HG02852 (cell line): ENCODE results near the gene APOBEC3F.
"Not testable (repeated sequence)": the region's sequence is repeated elsewhere in the genome, so short reads cannot be mapped to it uniquely, and the experiment has no call there.

ENCODE experiments used
- ATAC-seq: cut with Tn5 transposase; IDR thresholded peaks from one replicate; pipeline ENCODE4 v1.9.1; 2021; ENCODE audit warnings: mild to moderate bottlenecking, moderate library complexity; ENCODE audit not compliant: unreplicated experiment

Gene APOBEC3F

DNA sequence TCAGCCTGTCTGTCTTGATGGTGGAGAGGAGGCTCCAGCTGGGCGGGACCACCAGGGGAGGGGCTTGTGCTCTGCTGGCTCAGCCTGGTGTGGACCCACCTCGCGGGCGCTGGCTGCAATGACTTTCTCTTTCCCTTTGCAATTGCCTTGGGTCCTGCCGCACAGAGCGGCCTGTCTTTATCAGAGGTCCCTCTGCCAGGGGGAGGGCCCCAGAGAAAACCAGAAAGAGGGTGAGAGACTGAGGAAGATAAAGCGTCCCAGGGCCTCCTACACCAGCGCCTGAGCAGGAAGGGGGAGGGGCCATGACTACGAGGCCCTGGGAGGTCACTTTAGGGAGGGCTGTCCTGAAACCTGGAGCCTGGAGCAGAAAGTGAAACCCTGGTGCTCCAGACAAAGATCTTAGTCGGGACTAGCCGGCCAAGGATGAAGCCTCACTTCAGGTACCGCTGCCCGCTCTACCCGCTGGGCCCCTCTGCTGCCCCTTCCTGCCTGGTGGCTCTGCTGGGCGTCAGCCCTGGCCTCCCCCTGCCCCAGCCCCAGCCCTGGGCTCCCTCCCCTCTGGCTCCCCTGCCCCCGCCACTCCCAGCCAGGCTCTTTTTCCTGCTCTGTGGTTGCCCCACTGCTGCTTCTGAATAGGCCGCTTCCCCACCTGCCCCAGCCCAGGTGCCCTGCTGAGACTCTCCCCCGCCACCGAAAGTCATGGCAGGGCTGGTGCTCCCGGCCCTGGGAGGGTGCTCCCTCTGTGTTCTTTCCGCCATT lies at the start of gene APOBEC3F:
APOBEC3F (plus strand) TSS at position 327 of the 759 bp plus-strand sequence; CDS start at position 424, 97 bp downstream.
- peak; percentile 88 for ATAC-seq

DNA sequence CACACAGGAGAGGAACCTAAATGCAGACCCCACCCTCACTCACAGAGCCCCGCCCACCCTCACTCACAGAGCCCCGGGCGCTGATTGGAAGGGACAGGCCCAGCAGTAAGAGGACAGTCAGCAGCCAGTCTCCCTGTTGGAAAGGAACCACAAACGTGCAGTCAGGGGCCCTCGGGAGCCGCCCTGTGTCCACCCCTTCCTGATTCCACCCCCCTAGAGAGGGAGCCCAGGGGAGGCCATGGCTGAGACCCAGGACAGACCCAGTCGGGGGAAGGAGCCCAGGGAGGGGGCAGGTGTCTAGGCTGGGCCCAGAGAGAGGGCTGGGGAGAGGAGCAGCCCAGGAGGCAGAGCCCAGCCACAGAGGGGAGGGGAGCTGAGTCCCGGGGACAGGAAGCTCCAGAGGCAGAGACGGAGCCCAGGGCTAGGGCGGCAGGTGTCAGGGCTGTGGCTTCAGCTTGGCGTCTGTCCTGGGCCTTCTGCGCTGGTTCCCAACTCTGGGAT lies 47.7 kb upstream of the APOBEC3F start:
- not testable (repeated sequence) for ATAC-seq

DNA sequence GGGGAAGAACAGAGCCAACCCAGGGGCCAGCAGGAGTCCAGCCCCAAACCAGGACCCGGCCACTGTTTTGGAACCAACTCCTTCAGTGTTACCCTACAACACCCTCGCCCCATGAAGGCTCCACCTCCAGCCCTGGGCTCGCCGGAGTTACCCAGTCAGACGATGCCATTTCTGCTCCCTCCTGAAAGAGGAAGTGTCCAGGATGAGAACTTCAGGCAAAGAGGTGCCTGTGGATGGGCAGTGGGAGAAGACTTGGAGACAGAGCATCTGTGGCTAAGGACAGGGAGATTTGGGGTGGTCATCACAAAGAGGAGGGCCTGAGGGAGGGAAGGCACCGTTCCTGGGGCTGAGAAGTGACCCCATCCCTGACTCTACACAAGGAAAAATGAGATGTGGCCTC lies 44.6 kb upstream of the APOBEC3F start:
- no peak for ATAC-seq

DNA sequence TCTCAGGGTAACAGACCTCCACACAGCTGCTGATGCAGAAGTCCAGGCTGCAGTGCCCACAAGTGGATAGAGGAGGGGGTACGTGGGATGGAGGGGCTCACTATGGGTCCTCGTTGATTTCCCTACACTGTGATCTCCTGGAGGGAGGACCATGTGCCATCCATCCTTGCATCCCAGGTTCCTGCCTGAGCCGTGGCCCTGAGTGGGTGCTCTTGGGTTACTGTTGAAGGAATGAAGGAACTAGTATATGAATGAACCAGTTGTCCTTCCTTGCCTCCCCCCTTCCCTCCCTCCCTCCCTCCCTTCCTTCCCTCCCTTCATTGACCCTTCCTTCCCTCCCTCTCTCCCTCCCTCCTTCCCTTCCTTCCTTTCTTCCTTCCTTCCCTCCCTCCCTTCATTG lies 43.1 kb upstream of the APOBEC3F start:
- no peak for ATAC-seq

DNA sequence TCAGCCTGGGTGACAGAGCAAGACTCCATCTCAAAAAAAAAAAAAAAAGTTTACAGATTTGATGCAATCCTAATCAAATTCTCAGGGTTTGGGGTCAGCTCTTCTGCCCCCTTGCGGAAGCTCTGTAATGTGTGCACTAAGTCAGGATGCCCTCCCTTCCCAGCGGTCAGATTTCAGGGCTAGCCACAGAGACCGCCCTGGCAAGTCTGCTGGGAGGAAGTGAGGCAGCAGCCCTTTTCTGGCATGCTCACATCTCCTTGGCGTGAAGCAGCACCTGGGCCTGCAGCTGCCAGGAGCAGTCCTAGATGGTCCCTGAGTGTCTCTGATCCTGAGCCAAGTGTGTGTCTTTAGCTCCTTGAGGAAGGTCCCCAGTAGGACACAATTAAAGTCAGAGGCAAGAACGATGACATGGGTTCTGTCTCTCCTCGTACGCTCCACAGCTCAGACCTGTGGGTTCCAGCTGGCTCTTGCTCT lies 37.5 kb upstream of the APOBEC3F start:
- ATAC-seq, result no peak

DNA sequence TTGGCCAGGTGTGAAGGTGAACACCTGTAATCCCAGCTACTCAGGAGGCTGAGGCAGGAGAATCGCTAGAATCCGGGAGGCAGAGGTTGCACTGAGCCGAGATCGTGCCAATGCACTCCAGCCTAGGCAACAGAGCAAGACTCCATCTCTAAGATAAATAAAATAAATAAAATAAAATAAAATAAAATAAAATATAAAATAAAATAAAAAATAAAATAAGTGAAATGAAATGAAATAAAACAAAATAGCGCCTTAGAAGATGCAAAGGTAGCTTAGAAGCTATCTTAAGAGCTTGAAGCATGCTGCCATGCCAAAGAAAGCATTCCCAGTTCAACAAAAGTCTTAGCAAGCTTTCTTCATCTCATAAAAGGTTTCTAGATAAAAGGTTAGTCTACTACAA lies 33.5 kb upstream of the APOBEC3F start:
- ATAC-seq, result no peak

DNA sequence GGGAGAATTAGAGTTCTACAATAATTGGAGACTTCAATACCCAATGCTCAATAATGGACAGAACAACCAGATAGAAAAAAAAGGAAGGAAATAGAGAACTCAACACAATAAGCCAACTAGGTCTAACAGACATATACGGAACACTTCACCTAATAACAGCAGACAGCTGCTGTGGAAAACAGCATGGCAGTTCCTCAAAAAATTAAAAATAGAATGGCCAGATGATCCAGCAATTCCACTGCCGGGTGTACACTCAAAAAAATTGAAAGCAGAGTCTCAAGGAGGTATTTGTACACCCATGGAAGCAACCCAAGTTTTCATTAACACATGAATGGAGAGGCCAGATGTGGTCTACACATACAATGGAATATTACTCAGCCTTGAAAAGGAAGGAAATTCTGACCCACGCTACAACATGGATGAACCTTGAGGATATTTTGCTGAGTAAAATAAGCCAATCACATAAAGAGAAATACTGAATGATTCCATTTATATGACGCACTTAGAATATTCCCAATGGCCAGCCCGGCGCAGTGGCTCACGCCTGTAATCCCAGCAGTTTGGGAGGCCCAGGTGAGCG lies 32.3 kb upstream of the APOBEC3F start:
- ATAC-seq, result not testable (repeated sequence)

DNA sequence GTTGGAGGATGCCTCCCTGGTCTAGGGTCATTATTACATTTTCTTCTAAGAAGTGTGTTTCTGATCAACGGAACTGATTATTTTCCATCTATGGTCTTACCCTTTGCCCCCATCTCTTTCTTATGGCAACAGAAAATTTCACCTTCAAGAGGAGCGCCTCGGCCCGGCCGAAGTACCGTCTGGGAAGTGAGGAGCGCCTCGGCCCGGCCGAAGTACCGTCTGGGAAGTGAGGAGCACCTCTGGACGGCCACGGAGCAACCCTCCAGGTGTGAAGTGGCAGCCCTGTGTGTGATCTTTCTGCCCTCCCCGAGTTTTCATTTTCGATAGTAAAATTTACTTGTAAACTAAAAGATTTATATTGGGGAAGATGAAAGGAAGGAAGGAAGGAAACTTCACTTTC lies 29.7 kb upstream of the APOBEC3F start:
- ATAC-seq, result no peak

DNA sequence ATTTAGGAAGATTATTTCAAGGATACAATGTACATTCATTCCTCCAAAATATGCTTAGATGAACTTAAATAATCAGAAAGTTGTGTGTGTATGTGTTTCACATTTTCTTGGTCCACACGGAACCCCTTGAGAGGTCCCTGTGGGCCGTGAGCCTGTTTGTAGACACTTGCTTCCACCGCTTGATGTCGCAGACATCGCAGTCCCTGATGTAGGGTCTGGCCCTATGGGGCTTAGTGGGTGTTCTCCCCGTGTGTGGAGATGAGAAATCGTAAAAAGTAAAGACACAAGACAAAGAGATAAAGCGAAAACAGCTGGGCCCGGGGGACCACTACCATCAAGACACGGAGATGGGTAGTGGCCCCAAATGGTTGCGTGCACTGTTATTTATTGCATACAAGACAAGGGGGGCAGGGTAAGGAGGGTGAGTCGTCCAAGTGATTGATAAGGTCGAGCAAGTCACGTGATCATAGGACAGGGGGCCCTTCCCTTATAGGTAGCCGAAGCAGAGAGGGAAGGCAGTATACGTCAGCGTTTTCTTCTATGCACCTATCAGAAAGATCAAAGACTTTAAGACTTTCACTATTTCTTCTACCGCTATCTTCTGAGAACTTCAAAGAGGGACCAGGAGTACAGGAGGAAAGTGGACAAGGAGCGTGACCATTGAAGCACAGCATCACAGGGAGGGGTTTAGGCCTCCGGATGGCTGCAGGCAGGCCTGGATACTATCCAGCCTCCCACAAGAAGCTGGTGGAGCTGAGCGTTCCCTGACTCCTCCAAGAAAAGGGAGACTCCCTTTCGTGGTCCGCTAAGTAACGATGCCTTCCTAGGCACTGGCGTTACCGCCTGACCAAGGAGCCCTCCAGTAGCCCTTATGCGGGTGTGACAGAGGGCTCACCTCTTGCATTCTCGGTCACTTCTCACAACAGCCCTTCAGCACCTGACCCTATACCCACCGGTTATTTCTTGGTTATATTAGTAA lies 27.8 kb upstream of the APOBEC3F start:
- ATAC-seq, result no peak

DNA sequence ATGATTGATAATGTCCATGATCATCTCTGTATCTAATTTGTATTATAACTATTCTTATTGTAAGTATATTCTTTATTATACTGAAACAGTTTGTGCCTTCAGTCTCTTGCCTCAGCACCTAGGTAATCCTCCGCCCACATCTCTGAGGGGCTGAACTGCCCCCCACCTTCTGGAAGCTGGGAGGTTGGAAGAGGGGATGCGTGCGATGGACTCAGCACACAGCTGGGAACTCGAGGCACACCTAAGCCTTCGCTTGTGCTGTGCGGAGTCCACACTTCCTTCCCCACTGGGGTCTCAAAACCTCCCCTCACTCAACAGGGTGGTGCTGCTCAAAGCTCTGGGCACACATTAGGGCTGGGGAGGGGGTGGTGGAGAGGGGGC lies 27.1 kb upstream of the APOBEC3F start:
- ATAC-seq, result peak; percentile 15

DNA sequence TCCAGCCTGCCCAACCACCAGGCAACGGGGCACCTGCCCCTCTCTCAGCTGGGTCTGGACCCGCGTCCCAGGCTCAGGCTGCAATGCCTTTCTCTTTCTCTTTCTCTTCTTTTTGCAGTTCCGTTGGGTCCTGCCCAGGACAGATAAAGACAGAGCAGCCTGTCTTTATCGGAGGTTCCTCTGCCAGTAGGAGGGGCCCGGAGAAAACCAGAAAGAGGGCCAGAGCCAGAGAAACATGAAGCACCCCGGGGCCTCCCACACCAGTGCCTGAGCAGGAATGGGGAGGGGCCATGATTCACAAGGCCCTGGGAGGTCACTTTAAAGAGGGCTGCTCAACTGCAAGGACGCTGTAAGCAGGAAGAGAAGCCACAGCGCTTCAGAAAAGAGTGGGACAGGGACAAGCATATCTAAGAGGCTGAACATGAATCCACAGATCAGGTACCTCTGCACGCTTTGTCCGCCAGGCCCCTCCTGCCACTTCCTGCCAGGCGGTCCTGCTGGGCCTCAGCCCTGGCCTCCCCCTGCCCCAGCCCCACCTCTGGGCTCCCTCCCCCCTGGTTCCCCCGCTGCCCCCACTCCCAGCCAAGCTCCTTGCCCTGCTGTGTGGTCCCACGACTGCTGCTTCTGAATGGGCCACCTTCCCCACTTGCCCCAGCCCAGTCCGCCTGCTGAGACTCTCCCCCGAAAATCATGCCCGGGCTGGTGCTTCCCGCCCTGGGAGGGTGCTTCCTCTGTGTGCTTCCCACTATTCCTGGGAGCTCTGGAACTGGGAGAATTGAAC lies 26.5 kb upstream of the APOBEC3F start, which contains the start of gene APOBEC3C:
APOBEC3C (plus strand) TSS at position 316 of the 781 bp plus-strand sequence; CDS start at position 422, 106 bp downstream.
- peak; percentile 81 for ATAC-seq

DNA sequence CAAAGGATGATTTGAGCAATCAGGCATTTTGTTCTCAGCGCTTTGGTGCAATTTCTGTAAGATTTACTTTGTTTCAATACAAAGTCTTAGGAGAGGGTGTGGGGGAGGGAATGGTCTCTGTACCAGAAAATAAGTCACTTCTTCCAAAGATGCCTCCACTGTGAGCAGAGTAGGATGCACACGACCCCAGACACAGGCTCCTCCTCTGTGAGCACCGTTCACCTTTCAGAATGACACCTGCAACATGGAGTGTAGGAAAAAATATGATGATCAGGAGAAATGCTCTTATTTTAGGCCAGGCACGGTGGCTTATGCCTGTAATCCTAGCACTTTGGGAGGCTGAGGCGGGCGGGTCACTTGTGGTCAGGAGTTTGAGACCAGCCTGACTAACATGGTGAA lies 25.9 kb upstream of the APOBEC3F start:
- not testable (repeated sequence) for ATAC-seq

DNA sequence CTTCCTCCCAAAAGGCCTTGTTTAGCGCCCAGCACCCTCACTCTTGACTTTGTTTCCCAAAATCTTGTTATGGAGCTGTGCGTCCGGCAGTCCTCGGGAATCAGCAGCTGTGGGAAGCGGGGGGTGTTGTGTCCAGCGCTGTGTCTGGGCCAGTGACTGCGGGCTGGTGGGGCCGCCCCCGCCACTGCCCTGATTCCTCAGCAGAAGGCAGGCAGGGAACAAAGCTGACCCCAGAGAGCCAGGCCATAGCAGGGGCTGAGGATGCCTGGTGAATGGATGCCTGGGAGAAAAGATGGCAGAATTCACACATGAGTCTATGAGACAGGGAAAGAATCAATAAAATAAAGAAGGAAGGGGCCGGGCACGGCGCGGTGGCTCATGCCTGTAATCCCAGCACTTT lies 24.1 kb upstream of the APOBEC3F start:
- no peak for ATAC-seq

DNA sequence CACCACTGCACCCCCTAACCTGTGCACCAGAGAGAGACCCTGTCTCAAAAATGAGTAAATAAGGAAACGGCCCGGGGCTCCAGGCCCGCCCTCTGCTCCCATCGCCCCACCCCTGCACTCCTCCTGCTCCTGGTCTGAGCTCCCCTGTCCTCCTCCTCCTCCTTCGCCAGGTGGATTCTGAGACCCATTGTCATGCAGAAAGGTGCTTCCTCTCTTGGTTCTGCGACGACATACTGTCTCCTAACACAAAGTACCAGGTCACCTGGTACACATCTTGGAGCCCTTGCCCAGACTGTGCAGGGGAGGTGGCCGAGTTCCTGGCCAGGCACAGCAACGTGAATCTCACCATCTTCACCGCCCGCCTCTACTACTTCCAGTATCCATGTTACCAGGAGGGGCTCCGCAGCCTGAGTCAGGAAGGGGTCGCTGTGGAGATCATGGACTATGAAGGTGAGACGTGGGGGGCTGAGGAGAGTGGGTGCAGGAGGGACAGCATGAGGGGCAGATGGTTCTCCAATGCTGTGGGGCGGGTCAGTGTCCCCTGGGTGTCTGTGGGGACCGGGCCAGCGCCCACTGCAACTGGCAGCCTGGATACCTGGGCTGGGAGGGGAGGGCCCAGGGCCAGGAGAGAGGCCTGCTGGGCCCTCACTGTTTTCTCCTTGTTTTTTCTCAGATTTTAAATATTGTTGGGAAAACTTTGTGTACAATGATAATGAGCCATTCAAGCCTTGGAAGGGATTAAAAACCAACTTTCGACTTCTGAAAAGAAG lies 22.9 kb upstream of the APOBEC3F start:
- ATAC-seq, result no peak

DNA sequence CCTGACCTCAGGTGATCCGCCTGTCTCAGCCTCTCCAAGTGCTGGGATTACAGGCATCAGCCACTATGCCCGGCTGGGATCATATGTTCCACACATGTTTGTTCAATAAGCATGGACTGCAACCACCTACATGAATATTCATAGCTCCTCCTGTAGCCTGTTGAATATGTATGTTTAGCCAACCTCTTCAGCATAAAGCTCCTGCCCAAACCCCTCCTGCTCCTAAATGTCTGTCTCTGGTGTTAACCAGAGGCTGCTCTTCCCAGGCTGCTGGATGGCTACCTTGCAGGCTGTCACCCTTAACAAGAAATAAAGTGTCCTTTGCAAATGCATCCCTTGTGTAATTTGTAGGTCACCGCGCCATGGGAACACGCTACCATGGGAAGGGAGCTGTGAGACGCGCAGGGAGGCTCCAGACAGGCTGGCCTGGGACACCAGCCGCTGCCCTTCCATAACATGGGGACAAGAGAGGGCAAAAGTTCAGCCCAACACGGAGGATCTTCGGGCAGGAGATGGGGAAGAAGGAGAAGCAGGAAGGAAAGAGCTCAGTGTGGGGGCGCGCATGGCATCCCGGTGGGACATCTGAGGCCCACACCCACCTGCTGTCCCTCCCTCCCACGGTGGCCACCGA lies 20.5 kb upstream of the APOBEC3F start:
- not testable (repeated sequence) for ATAC-seq

DNA sequence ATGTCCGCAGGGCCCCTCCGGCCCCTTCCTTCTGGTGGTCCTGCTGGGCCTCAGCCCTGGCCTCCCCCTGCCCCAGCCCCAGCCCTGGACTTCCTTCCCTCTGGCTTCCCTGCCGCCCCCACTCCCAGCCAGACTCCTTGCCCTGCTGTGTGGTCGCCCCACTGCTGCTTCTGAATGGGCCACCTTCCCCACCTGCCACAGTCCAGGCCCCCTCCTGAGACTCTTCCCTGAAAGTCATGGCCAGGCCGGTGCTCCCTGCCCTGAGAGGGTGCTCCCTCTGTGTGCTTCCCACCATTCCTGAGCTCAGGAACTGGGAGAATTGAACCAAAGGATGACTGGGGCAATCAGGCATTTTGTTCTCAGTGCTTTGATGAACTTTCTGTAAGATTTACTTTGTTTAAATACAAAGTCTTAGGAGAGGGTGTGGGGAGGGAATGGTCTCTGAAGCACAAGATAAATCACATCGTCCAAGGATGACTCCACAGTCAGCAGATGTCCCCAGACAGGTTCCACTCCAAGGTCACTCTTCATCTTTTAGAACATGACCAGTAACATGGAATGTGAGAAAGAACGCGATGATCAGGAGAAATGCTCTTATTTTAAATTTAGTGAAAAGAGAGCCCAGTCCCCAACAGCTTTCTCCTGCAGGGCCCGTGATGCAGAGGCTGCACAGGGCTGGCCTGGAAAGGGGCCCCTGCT lies 19.0 kb upstream of the APOBEC3F start:
- ATAC-seq, result no peak

DNA sequence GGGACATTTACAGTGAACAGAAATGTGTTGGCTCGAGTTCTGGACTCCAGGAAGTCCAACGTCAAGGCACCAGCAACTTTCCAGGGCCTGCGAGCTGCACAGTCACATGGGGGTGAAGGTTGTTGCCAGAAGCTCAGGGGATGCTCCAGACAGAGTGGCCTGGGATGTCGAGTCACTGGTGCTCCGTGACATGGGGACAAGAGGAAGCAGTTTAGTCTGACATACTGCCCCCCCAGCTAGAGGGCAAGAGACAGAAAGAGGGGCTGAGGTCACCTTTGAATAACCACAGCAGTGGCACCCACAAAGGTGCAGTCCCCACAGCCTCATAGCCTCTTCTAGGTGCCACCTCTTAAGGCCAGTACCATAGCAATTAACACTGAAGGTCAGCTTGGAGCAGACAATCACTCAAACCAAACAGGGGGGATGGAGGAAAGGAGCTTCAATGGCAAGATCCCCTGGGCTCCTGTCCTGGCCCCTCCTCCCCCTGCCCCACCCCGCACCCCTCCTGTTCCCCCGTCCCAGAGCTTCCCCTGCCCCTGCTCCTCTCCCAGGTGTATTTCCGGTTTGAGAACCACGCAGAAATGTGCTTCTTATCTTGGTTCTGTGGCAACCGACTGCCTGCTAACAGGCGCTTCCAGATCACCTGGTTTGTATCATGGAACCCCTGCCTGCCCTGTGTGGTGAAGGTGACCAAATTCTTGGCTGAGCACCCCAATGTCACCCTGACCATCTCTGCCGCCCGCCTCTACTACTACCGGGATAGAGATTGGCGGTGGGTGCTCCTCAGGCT lies 15.9 kb upstream of the APOBEC3F start:
- no peak for ATAC-seq
